Measurements from ENCODE around the gene PLLP. TPM values are rescaled to one million over a fixed set of nuclear protein-coding genes. Genes with fewer than 3 reads are reported as not detected.

Gene PLLP
- total RNA-seq, 1 donor from 2014 or later: not detected

- no peak for DNase-seq
- H3K4me1 Mint-ChIP-seq: peaks cover 9% of the 10 kb centered on the region
- ChIA-PET POLR2A (no interaction called here), CTCF (interaction anchor here (1.6 kb wide), 1 partner anchor 103 kb away, joined by 4 read pairs; no protein-coding TSS in a partner anchor)
- no peak for TF ChIP-seq CTCF (IDR thresholded peaks at IDR 0.05)
- no peak overlapping the region for H3K4me3 Mint-ChIP-seq
- H3K36me3 Mint-ChIP-seq (ENCODE audit: low read depth): no peaks in the 10 kb centered on the region
- H3K27me3 Mint-ChIP-seq: peaks cover 5% of the 10 kb centered on the region
- H3K9me3 Mint-ChIP-seq: no peaks in the 10 kb centered on the region
- intact Hi-C loops (cut with micrococcal nuclease): no loop called here
- ATAC-seq (ENCODE audit: low read depth): no peak
- H3K27ac Mint-ChIP-seq: no peak overlapping the region
Observed at GRCh38 chr16:57314161-57314785, 29.8 kb upstream of the PLLP start.

- TF ChIP-seq CTCF (IDR thresholded peaks at IDR 0.05): no peak
- Mint-ChIP-seq H3K36me3 (ENCODE audit: low read depth) (no peaks in the 10 kb centered on the region), H3K27me3 (peaks cover 5% of the 10 kb centered on the region), H3K9me3 (no peaks in the 10 kb centered on the region), H3K4me1 (peaks cover 9% of the 10 kb centered on the region), H3K4me3 (no peak overlapping the region), H3K27ac (no peak overlapping the region)
- DNase-seq: no peak
- ChIA-PET CTCF (interaction anchor here (1.6 kb wide), 1 partner anchor 103 kb away, joined by 4 read pairs; no protein-coding TSS in a partner anchor), POLR2A (no interaction called here)
- no peak for ATAC-seq (ENCODE audit: low read depth)
- intact Hi-C loops (cut with micrococcal nuclease): no loop called here
Observed at GRCh38 chr16:57313509-57313908, 29.0 kb upstream of the PLLP start.

- Mint-ChIP-seq H3K9me3 (no peaks in the 10 kb centered on the region), H3K4me1 (peaks cover 9% of the 10 kb centered on the region), H3K27ac (no peak overlapping the region), H3K27me3 (peaks cover 11% of the 10 kb centered on the region), H3K36me3 (ENCODE audit: low read depth) (no peaks in the 10 kb centered on the region), H3K4me3 (no peak overlapping the region)
- no peak for TF ChIP-seq CTCF (IDR thresholded peaks at IDR 0.05)
- CTCF ChIA-PET: no interaction called here
- DNase-seq (no peak), ATAC-seq (ENCODE audit: low read depth) (no peak)
- POLR2A ChIA-PET: interaction anchor here (0.6 to 0.7 kb wide), 2 partner anchors 52 to 805 kb away, joined by 3 read pairs; no protein-coding TSS in a partner anchor
- intact Hi-C loops (cut with micrococcal nuclease): no loop called here
Observed at GRCh38 chr16:57310801-57311200, 26.3 kb upstream of the PLLP start.

GRCh38 chr16:57308041-57308440, 23.6 kb upstream of the PLLP start:
- Mint-ChIP-seq H3K36me3 (ENCODE audit: low read depth) (no peaks in the 10 kb centered on the region), H3K27me3 (peaks cover 11% of the 10 kb centered on the region), H3K4me3 (no peak overlapping the region), H3K27ac (no peak overlapping the region), H3K9me3 (no peaks in the 10 kb centered on the region), H3K4me1 (peaks cover 18% of the 10 kb centered on the region)
- CTCF ChIA-PET: interaction anchor here (1.4 kb wide), 1 partner anchor 109 kb away, joined by 3 read pairs; no protein-coding TSS in a partner anchor
- ATAC-seq (ENCODE audit: low read depth) (no peak), DNase-seq (no peak)
- TF ChIP-seq CTCF (IDR thresholded peaks at IDR 0.05): no peak
- POLR2A ChIA-PET: no interaction called here
- intact Hi-C loops (cut with micrococcal nuclease): no loop called here

- CTCF ChIA-PET: interaction anchor here (0.7 kb wide), 1 partner anchor 110 kb away, joined by 3 read pairs; no protein-coding TSS in a partner anchor
Observed at GRCh38 chr16:57307365-57307764, 22.9 kb upstream of the PLLP start.

More at GRCh38 chr16:57307365-57307764, 22.9 kb upstream of the PLLP start:
- no peak for DNase-seq
- ATAC-seq (ENCODE audit: low read depth): no peak
- POLR2A ChIA-PET: no interaction called here
- peaks cover 11% of the 10 kb centered on the region for H3K27me3 Mint-ChIP-seq
- no peaks in the 10 kb centered on the region for H3K36me3 Mint-ChIP-seq (ENCODE audit: low read depth)
- no peaks in the 10 kb centered on the region for H3K9me3 Mint-ChIP-seq
- peaks cover 22% of the 10 kb centered on the region for H3K4me1 Mint-ChIP-seq
- H3K27ac Mint-ChIP-seq: no peak overlapping the region
- TF ChIP-seq CTCF (IDR thresholded peaks at IDR 0.05): no peak
- no peak overlapping the region for H3K4me3 Mint-ChIP-seq
- intact Hi-C loops (cut with micrococcal nuclease): no loop called here

All from activated B cell treated with CpG ODN at 0.5 μM for 24 hours (primary cell).